Measurements from ENCODE around the gene LGALS3BP.

The LGALS3BP gene

DNA sequence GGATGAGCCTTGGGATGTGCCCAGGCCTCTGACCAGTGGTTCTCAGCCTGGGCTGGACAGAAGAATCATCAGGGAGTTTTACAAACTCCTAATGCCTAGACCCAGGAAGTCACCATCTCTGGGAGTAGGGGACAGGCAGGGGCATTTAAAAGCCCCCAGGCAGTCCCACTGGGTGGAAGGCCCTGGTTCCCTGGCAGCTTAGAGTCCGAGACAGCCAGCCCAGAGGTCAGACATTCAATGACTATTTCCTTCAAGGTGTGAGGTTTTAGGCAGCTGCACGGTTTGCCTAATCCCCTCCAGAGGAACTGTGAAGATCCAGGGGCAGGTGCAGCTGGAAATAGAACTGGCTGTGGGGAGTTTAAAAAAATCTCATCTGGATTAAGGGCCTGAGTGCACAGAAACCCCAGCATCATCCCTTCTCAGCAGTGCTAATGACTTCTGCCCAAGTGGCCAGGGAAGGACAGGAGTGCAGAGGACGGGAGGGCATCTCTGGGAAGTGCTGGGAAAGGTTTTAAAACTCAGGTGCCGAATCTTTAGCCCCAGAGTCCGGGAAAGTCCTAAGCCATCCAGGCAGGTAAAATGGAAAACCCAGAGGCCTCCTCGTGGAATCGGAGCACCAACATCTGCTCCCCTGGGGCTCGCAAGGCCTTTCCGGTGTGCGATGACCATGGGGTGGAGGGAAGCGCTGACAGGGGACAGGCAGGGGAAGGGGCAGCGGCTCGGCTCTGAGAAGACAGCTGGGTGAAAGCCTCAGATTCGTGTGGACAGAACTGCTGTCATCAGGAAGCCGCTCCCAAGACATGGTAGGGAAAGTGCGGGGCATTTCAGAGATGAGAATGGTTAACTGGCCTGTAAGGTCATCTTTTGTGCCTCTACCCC is 1.5 kb upstream of the LGALS3BP start:
- no peak for DNase-seq

DNA sequence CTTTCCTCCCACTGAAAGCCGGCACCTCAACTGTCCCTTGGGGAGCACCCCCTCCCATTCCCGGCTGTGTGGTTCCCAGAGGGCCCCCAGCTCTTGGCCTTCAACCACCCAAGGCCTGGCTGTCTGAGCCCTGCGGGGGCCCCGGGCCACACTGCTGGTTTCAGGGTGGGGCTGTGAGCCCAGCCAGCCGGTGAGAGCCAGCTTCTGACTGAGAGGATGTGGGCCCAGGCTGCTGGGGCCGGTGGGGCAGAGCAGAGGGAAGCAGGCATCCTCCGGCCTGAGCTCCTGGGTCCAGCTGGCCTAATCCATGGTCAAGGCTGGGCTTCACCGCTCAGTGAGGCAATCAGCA is 875 bp upstream of the LGALS3BP start:
- DNase-seq, result no peak

DNA sequence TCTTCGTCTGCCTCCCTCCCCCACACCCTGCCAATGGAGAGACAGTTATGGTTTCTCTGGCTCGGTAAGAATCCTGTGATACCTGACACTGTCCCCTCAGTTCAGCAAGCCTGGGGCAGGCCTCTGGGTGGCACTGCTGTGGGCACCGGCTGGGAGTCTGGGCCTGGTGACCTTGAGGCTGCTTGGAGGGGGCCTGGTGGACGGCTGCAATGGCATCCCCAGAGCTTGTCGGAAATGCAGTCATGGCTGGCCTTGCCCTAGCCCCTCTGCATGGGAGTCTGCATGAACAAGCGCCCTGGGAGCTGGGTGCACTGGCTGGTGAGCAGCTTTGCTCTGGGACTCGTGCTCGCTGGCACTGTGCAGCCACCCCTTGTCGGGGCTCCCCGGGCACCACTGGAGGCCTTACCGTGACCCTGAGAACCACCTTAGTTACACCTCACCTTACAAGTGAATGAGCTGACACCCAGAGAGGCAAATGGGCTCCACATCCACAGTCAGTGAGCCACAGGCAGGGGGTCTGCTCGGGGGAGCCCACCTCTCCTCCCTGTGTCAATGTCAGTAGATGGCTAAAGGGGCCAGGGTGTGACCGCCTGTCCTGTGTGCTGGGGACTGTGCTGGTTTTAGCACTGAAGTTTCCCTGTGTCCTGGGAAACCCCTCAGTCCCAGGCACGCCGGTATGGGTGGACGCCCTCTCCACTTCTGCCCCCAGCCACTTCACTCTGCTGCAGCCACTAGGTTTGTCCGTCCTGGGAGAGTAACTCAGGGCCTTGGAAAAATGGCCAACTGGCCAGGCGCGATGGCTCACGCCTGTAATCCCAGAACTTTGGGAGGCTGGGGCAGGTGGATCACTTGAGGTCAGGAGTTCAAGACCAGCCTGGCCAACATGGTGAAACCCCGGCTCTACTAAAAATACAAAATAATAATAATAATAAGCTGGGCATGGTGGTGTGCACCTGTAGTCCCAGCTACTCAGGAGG is 1.4 kb downstream of the LGALS3BP start:
- no peak for DNase-seq

DNA sequence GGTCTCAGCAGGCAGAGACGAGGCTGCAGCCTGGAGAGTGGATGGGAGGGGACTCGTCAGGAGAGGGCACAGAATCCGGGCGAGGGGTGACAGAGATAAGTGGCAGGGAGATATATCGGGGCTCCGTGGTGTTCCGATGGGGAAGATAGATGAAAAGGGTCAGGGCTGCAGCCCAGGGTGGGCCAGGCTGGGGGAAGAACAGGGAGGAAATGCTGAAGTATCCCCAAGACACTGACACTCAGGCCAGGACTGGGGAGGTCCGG is 2.1 kb downstream of the LGALS3BP start:
- no peak for DNase-seq

DNA sequence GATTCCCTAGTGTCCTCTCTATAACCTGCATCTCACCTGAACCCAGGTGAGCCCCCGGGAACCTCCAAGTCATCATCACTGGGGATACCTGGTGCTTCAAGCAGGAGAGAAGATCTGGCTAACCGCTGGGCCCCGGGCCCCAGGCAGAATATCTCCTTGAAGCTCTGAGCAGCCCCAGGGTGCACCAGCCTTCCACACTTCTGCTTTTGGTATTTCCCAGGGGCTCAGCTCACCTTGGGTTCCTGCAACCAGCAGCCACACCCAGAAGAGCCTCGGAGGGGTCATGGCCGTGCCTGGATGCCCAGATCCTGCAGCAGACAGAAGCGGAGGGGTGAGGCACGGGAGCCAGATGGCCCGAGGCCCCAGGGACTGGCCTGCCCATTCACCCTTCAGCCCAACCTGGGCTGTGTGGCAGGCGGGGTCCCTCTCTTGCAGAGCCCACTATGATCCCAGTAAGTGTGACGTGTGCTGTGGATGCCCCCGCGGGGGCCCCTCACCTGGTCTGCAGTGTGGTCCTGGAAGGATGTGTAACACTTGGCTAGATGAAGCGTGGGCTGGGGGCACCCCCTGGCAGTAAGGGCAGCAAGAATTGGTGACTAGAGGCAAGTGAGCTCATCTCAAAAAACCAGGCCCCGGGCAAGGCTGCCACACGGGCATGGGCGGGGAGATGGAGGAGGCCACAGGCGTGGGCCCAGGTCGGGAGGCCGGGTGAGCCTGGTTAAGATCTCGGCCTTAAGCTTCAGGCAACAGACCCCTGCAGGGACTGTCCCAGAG is 2.6 kb downstream of the LGALS3BP start:
- no peak for DNase-seq

DNA sequence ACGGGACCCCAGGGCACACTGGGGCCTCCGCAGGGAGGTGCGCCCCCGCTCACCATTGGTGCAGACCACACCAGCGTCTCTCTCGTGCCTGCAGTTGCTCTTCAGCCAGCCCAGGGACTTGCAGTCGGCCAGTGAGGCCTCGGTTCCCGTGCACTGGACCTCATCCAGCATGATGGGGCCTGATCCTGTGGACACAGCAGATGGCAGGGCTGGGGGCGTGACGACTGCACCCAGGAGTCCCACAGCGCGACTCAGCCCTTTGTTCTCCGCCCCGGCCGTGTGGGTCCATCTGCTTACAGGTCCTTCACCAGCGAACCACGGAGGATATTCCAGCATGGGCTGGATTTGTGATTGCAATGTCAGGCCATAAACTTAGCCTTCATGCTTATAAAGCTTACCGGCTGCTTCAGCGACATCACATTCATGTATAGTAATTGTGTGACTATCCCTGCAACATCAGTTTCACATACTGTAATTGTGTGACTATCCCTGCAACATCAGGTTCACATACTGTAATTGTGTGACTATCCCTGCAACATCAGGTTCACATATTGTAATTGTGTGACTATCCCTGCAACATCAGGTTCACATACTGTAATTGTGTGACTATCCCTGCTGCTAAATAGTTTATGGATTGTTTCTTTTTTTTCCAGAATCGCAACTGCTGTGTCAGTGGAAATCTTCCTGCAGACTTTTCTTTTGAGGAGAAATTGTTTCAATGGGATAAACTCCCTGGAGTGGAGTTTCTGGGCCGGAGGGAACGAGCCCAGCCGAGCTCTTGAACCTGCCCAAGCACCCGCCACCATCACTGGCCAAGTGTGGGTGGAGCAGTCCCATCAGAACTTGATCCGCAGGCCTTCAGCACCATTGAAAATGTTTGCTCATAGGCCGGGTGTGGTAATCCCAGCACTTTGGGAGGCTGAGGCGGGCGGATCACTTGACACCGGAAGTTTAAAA is 4.8 kb downstream of the LGALS3BP start:
- no peak for DNase-seq

DNA sequence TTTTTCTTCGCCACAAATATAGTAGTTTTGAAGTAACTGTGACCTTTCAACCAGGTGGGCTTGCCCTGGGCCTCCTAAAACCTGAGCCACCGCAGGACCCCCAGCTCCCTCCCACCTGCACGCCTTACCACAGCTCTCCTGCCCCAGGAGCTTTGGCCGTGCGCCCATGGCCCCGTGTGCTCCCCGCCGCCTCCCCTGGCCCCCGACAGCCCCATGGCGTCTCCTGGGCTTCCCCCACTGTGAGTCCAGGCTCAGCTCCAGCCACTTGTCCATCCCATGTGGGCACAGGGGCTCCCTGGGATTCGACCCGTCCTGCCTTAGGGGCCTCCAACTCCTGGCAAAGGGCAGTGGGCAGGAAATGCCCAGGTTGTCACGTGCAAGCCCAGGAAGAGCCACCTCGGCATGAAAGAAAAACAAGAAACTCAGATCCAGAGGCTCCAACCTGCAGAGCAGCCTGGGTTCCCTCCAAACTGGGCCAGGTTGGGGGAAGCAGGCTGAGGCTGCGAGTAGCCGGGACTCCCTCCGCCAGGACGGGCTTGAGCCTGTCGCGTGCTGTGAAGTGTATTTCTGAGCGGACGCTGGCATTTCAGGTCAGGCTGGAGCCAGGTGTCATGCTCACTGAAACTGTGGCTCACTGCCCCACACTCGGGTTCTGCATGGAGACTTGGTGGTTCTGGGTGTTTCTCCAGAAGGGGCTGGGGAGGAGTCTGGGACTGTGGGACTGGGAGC is 5.8 kb downstream of the LGALS3BP start:
- DNase-seq, result no peak

DNA sequence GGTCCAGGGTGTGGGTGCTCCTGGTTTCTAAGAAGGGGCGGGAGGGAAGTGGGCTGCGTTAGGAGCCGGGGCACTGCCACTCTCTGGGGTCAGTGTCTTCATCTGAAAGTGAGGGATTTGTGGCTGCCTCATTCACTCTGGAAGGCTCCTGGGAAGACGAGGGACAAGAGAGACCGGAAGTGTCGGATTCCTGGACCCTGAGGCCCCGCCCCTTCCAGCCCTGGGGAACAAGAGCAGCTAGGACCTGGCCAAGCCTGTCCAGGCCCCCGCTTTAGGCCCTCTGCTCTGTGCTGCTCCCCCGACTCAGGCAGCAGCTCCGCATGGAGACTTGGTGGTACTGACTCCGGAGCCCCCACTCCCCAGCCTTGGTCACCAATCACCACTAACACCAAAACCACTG is 6.5 kb downstream of the LGALS3BP start:
- no peak for DNase-seq

DNA sequence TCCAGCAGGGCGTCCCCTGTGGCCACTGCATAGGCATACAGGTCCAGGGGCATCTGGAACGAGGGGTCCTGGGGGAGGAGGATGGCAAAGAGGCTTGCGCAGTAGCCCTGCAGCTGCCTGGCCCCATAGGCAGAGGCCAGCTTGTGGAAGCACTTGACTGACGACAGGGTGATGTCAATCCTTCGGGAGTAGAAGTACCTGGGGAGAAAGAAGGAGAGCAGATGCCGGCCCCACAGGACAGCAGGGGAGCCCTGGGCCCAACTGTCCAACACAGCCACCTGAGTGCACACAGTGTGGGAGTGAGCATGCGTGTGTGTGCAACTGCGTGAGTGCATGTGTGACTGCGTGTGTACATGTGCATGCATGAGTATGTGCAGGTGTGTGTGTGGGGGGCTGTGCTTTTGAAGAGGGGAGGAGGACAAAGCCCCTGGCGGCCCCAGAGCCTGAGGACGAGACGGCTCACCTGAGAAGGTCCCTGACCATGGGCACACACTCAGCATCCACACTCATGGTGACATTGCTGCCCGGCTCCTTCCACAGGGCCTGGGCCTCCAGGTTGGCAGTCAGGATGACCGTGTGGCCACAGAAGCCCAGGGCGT is 7.1 kb downstream of the LGALS3BP start:
- DNase-seq, result no peak

DNA sequence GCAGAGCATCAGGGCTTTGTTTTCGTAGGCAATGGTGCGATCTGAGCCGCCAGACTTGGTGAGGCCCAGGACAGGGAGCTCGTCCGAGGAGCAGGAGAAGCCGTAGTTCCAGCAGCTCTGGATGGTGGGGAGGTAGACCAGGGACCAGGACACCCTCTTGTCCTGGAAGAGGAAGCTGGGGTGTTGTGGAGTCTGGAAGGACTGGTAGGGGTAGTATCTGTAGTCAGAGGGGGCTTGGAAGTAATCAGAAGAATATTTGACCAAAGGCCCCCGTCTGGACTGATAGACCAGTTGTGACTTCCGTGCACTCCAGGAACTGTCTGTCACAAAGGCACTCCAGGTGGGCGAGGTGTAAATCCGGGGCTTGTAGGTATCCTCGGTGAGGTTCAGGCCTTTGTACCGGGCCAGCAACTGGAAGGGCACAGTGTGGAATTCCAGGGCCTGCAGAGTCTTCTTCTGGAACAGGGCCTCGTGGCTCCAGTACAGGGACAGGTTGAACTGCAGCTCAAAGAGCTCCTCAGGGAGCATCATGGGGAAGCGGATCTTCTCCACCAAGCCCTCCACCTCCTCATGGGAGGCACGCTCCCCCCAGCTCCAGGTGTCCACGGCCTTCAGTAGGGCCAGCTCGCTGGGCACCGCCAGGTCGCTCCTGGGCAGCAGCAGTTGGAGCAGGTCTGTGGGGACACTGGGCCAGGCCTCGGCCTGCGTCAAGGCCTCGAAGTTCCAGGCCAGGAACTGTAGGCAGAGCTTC is 7.8 kb downstream of the LGALS3BP start:
- no peak for DNase-seq

DNA sequence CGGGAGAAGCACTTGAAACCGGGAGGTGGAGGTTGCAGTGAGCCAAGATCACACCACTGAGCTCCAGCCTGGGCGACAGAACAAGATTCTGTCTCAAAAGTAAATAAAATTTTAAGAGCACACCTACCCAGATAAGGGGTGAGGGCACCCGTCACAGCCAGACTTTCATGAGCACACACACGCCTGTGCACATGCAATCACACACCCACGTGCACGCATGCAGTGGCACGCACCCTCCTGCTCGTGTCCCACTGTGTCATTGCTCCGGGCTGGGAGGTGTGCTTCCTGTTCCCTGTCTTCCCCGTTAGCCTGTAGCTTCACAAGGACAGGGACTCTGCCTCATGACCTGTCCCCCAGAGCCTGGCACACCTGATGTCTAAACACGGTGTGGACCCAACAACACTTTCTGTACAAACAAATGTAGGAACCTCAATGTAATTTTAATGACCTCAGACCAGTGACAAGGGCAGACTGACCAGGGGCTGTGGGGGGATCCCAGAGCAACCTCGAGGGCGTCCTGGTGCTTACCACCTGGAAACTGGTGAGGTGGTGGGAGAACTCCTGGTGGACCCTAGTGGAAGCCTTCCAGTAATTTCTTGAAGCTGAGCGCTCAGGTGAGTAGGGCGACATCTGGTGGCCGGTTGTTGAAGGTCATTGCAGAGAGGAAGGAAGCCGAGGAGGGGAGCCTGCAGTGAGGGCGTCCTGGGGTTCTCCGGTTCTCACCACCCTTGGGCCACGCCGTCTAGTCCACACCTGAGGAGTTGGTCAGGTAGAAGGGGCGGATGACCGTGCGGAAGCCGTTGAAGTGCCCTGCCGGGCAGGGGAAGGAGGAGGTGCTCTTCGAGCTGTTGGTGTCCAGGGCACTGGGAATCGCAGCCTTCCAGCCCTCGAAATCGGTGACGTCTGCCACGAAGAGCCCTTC is 8.6 kb downstream of the LGALS3BP start:
- peak; percentile 63 for DNase-seq

DNA sequence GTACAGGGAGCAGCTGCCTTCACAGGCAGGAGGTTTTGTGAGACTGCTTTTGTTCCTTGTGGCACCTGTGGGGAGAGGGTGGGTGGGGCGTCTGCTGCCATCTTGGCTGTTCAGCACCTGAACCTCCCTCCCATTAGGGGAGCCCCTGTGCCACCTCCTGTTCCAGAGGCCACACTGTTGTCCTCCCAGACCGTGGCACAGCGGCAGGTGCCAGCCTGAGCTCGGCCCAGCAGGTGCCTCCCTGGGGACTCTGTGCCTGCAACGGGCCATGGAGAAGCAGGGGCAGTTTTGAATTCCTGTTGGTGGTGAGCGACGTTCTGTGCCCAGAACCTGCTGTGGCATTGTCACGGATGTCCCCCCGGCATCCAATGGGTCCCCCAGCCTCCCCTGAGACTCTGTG is 9.9 kb downstream of the LGALS3BP start:
- DNase-seq, result no peak

DNA sequence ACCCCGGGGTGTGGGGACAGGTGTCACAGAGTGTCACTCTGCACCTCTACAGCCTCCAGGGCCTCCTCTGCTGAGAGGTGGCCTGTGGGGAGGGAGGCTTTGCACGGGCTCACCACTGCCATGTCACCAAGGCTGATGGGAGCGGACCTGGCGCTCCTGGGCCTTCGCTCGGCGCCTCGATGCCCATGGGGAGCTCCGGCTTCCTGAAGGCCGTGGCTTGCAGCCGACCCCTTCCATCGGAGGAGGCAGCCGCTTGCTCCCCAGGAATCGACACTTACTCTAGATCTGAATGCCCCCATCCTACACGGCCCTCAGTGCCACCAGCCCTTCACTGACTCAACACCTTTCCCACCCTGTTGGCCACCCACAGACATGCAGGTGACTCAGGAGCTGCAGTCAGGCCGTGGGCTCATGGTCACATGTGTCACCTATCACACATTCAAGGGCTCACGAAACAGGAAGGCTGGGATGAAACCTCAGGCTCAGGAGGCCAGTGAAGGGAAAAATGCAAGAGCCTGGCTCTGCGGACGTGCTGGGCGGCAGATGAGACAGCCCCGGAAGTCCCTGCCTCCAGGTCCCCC is 11.9 kb downstream of the LGALS3BP start:
- DNase-seq, result no peak

DNA sequence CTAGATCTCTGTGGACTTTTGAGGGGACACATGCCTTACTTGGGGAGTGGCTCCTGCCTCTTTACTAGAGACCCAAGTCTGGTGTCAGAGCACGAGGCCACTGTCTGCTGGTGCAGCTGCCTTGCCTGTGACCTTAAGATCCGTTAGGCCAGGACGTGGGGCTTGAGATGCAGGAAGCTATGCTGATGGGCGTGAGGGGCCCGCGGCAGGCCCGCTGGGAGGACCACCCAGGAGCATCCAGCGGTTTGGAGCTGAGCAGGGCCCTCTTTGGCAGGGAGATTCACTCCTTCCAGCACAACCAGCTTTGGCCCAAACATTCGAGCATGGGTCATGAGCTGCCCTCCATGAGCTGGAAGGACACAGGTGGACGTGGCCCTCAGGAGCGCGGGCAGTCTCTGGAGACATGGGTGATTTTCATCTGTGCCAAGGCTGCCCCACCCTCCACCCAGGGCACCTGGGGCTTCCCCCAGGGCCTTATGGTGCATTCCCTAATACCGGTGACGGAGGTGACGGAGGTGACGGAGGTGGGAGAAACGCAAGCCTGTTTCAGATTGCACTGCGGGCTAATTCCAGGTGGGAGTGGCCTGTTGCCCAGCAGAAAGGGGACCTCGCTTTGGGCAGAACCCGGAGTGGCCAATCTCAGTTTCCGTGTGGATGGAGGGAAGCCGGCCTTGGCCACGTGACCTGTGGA is 12.7 kb downstream of the LGALS3BP start:
- DNase-seq, result no peak

DNA sequence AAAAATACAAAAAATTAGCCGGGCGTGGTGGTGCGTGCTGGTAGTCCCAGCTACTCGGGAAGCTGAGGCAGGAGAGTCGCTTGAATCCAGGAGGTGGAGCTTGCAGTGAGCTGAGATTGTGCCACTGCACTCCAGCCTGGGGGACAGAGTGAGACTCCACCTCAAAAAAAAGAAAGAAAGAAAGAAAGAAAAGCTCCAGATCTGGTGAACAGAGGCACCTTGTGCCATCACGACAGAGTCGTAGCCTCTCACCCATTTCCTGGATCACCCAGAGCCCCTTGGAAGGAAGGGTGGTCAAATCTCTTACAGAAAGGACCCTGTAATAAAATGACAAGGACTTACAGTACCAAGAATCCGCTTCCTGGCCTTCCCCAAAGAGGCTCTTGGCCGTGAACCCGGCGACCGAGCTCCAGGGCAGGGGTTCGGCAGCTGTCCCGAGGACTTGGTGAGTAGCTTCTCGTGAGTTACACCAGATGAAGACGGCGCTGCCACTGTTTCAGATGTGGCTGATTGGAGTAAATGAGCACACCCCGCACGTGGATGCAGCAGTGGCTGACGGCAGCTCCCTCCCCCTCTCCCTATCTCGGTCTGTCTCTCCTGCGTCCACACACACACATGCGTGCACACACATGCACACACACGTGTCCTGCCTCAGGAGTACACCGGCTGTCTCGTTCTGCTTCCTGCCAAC is 13.5 kb downstream of the LGALS3BP start:
- DNase-seq, result no peak

DNA sequence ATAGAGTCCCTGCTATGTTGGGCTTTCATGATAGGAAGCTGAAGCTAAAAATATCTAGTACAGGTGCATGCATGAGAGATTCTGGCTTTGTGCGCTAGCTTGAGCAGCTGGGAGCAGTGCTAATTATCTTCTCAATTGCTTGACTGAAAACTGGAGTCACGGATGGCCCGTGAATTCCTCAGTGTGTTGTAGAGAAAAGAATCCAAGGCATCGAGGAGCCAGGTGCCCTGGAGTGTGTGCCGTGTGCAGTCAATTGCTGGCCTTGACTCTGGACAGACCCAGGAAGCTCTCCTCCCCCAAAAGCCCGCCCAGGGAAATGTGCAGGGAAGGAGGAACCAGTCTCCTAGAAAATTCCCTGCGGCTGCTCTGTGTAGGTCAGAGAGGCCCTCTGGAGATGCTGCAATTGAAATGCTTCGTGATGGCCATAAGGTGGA is 14.2 kb downstream of the LGALS3BP start:
- no peak for DNase-seq

DNA sequence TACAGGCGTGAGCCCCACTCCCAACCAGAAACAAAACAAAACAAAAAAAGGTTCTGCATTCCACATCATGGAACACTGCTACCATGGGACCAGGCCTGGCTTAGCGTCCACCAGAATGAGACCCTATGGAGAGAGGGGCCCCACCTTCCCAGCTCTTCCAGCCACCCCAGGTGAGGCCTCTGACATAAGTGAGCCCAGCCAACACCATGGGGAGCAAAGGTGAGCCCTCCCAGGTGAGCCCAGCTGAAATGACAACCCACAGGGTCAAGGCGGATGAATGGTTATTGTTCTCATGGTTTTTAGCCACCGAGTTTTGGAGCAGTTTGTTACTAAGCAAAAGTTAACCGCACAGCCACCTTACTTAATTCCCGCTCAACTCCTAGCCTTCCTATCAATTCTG is 16.3 kb downstream of the LGALS3BP start:
- no peak for DNase-seq

All from central memory CD4-positive, alpha-beta T cell (primary cell).